ENCODE data around the gene DSCAM.

DSCAM gene

DNA sequence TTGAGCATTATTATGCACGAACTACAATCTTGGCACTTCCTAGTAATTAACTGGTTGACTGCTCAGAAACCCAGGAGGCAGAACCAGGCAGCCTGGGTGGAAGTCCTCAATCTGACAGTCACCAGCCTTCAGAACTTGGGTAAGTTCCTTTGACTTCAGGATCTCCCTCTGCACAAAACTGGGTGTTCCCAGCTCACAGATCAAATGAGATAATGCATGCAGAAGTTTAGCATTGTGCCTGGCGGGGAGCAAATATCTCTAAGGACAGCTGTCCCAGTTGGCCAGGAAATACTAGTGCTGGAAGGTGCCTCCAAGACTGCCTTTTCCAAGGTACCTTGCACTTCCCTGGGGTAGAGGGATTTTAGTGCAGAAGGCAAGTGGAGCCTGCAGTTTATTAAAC lies 684.9 kb downstream of the DSCAM start:
- TF ChIP-seq, protein P1, sequence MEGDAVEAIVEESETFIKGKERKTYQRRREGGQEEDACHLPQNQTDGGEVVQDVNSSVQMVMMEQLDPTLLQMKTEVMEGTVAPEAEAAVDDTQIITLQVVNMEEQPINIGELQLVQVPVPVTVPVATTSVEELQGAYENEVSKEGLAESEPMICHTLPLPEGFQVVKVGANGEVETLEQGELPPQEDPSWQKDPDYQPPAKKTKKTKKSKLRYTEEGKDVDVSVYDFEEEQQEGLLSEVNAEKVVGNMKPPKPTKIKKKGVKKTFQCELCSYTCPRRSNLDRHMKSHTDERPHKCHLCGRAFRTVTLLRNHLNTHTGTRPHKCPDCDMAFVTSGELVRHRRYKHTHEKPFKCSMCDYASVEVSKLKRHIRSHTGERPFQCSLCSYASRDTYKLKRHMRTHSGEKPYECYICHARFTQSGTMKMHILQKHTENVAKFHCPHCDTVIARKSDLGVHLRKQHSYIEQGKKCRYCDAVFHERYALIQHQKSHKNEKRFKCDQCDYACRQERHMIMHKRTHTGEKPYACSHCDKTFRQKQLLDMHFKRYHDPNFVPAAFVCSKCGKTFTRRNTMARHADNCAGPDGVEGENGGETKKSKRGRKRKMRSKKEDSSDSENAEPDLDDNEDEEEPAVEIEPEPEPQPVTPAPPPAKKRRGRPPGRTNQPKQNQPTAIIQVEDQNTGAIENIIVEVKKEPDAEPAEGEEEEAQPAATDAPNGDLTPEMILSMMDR (conservative IDR thresholded peaks at IDR 0.05): no peak

DNA sequence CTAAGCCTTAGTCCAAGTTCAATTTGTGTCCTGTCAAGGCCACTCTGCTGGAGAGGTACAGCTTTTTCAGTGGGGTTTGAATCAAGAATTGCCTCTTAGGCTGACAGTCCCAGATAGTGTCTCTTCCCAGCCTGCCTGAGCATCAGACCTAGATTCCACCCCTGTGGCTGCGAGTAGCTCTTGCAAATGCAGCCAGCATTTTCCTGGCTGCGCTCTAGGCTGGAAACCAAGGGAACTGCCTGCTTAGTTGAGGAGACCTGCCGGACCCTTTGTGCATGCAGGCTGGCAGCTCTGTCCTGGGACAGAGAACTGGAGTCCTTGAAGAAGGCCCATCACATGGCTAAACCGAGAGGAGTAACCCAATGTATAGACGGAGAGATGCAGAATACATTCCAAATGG lies 686.0 kb downstream of the DSCAM start:
- TF ChIP-seq, protein P1 (conservative IDR thresholded peaks at IDR 0.05): no peak
- no peak overlapping the region for H3K27ac ChIP-seq

More for the DNA sequence above, 684.9 kb downstream of the DSCAM start:
- H3K27ac ChIP-seq: no peak overlapping the region

DNA sequence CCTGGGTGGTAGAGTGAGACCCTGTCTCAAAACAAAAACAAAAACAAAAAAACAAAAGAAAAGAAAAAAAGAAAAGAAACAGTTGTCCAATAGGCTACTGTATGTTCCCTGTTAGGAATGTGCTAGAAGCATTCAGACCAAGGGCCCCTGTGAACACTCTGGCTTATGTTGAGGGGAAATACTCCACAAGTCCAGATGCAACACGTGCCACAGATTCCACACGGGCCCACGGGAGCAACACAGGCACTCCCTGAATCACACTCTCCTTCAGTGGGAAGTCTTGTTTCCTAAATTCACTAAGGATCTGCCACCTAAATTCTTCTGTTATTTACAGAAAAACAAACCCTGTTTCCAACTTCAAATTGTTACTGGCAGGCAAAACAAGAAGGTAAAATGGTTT lies 688.6 kb downstream of the DSCAM start:
- no peak overlapping the region for H3K27ac ChIP-seq
- TF ChIP-seq, protein P1 (conservative IDR thresholded peaks at IDR 0.05): no peak

DNA sequence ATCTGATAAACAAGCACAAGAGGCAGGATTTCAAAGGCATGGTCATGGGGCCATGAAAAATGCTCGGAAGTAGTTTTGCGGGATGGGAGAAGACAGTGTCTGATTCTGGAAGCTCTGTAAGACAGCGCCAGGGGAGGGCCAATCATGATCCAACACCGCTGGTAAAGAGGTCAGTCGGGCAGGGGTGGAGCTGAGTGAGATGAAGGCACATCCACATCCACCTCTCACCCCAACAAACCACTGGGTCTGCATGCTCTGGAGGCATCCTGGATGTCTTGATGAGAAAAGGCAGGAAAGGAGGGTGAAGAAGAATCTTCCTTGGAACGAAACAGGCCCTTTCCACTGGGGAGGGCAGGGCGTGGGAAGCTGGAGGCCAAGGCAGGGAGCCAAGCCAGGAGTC lies 691.4 kb downstream of the DSCAM start:
- TF ChIP-seq, protein P1 (conservative IDR thresholded peaks at IDR 0.05): no peak
- H3K27ac ChIP-seq: no peak overlapping the region

DNA sequence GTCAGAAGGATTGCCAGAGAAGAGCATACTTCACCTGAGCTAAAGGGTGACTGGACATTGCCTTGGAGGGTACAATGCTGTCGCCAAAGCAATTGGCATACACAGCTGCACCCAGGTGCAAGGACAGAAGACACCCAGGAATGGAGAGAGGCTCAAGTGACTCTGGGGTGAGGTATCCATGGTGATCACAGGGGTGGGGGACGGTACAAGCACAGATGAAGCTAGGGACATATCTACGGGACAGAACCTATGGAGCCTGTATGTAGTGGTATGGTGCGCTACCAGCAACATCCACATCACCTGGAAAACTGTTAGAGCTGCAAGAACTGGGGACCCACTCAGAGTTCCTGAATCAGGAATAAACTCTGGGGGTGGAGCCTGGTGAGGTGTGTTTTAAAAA lies 693.6 kb downstream of the DSCAM start:
- TF ChIP-seq, protein P1 (conservative IDR thresholded peaks at IDR 0.05): no peak

DNA sequence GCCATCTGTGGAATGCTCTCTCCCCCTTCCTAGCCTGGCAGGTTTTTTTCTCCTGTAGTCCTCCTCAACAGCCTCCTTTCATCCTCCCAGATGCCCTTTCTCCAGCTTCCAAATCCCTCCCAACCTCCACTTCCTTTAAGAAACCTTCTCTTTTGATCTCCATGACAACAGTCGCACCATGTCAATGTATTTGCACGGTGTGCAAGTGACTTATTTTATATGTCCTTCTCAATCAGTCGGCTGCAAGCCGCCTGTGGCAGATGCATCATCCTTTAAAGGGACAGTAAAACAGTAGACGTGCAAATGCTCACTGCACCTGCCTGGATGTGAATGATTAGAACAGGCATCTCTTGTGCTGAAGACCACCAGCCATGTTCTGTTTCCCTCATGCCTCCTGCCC lies 694.5 kb downstream of the DSCAM start:
- no peak overlapping the region for H3K27ac ChIP-seq
- TF ChIP-seq, protein P1 (conservative IDR thresholded peaks at IDR 0.05): no peak

More for the DNA sequence above, 693.6 kb downstream of the DSCAM start:
- no peak overlapping the region for H3K27ac ChIP-seq

DNA sequence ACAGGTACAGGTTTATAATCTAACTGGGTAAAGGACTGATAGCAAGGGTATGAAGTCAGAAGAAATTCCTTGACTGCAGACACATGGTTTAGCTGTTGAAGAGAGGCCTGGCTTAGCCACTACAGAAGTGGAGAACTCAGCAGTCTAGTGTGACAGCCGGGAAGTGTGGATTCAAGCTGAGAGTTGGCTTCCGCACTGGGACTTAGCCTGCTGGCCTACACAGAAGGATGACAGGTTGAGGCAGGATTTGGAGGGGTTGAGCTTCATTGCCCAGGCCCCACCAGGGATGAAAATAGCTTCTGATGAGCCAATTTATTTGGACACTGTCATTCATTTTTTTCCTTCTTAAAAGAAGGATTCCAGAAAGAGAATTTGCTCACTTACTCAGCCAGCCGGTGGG lies 695.3 kb downstream of the DSCAM start:
- TF ChIP-seq, protein P1 (conservative IDR thresholded peaks at IDR 0.05): no peak
- no peak overlapping the region for H3K27ac ChIP-seq

All from VCaP (cell line).